Mucosa of rectum (tissue), 2 donors: ENCODE measurements around the gene DHRS3.
"Not testable (repeated sequence)": the region's sequence is repeated elsewhere in the genome, so short reads cannot be mapped to it uniquely, and the experiment has no call there.

Experiments used
- H3K27ac ChIP-seq, 2 donors: one replicate each; pipeline ENCODE4 v1.7.0; 2013; ENCODE audit warnings: inconsistent platforms in 2 of 2, low read depth in 2 of 2, low read length in 2 of 2
- H3K27me3 ChIP-seq, 2 donors: one replicate each; pipeline ENCODE4 v1.7.0; 2013; ENCODE audit warnings: low read length in 2 of 2; ENCODE audit not compliant: control insufficient read depth in 2 of 2, insufficient read depth in 2 of 2
- H3K36me3 ChIP-seq, 2 donors: one replicate each; pipeline ENCODE4 v1.7.0; 2013; ENCODE audit warnings: low read length in 2 of 2; ENCODE audit not compliant: control insufficient read depth in 2 of 2, insufficient read depth in 2 of 2
- H3K4me1 ChIP-seq, 2 donors: one replicate each; pipeline ENCODE4 v1.7.0; 2013; ENCODE audit warnings: low read length in 2 of 2, mild to moderate bottlenecking in 1 of 2; ENCODE audit not compliant: control insufficient read depth in 2 of 2, insufficient read depth in 2 of 2
- H3K4me3 ChIP-seq, 2 donors: one replicate each; pipeline ENCODE4 v1.7.0; 2013; ENCODE audit warnings: low read length in 2 of 2
- H3K9ac ChIP-seq, 2 donors: one replicate each; pipeline ENCODE4 v1.7.0; 2013; ENCODE audit warnings: low read length in 2 of 2, low read depth in 1 of 2, mild to moderate bottlenecking in 1 of 2
- H3K9me3 ChIP-seq, 2 donors: one replicate each; pipeline ENCODE4 v1.7.0; 2013; ENCODE audit warnings: low read length in 2 of 2; ENCODE audit not compliant: control insufficient read depth in 2 of 2
- donor health status: healthy.
- donor health status: Normal muscosa, but diverticular disease.

The DHRS3 gene

GRCh38 chr1:12566484-12567287 is 51.3 kb downstream of the DHRS3 start:
- no peak overlapping the region for H3K4me3 ChIP-seq
- no peaks in the 10 kb centered on the region for H3K4me1 ChIP-seq
- peaks cover 0 to 2% of the 10 kb centered on the region in 2 donors for H3K9me3 ChIP-seq
- H3K36me3 ChIP-seq: peaks cover 24 to 31% of the 10 kb centered on the region in 2 donors
- no peak overlapping the region for H3K9ac ChIP-seq
- H3K27ac ChIP-seq: no peak overlapping the region
- no peaks in the 10 kb centered on the region for H3K27me3 ChIP-seq

- Histone ChIP-seq H3K9ac (no peak overlapping the region), H3K4me3 (no peak overlapping the region), H3K36me3 (peaks cover 21 to 26% of the 10 kb centered on the region in 2 donors), H3K27me3 (no peaks in the 10 kb centered on the region), H3K27ac (no peak overlapping the region), H3K4me1 (no peaks in the 10 kb centered on the region), H3K9me3 (peaks cover 0 to 2% of the 10 kb centered on the region in 2 donors)
These were observed 52.1 kb downstream of the DHRS3 start for GRCh38 chr1:12565966-12566352.

- Histone ChIP-seq H3K36me3 (peaks cover 17 to 20% of the 10 kb centered on the region in 2 donors), H3K27me3 (no peaks in the 10 kb centered on the region), H3K9ac (no peak overlapping the region), H3K9me3 (peaks cover 0 to 2% of the 10 kb centered on the region in 2 donors), H3K27ac (no peak overlapping the region), H3K4me3 (no peak overlapping the region), H3K4me1 (no peaks in the 10 kb centered on the region)
These were observed 52.7 kb downstream of the DHRS3 start for GRCh38 chr1:12565094-12565965.

- H3K4me1 ChIP-seq, H3K27me3 ChIP-seq, H3K9ac ChIP-seq, H3K9me3 ChIP-seq, H3K4me3 ChIP-seq, H3K27ac ChIP-seq: not testable (repeated sequence)
- H3K36me3 ChIP-seq: peaks cover 12 to 17% of the 10 kb centered on the region in 2 donors
These were observed 53.8 kb downstream of the DHRS3 start for GRCh38 chr1:12564251-12564650.

- Histone ChIP-seq H3K9ac (no peak overlapping the region), H3K27me3 (no peaks in the 10 kb centered on the region), H3K36me3 (peaks cover 8 to 12% of the 10 kb centered on the region in 2 donors), H3K4me1 (no peaks in the 10 kb centered on the region), H3K27ac (no peak overlapping the region), H3K4me3 (no peak overlapping the region), H3K9me3 (peaks cover 0 to 2% of the 10 kb centered on the region in 2 donors)
These were observed 54.9 kb downstream of the DHRS3 start for GRCh38 chr1:12562955-12563576.

- Histone ChIP-seq H3K9me3 (peaks cover 0 to 2% of the 10 kb centered on the region in 2 donors), H3K9ac (no peak overlapping the region), H3K27ac (no peak overlapping the region), H3K36me3 (no peaks in the 10 kb centered on the region), H3K4me1 (peaks cover 0 to 4% of the 10 kb centered on the region in 2 donors), H3K4me3 (no peak overlapping the region), H3K27me3 (no peaks in the 10 kb centered on the region)
These were observed 56.9 kb downstream of the DHRS3 start for GRCh38 chr1:12561121-12561520.

- peaks cover 0 to 4% of the 10 kb centered on the region in 2 donors for H3K4me1 ChIP-seq
These were observed 60.8 kb downstream of the DHRS3 start for GRCh38 chr1:12556957-12557935.

GRCh38 chr1:12556368-12556930 is 61.6 kb downstream of the DHRS3 start:
- Histone ChIP-seq H3K27ac (peak overlapping the region; percentile 63 to 64), H3K4me1 (peaks cover 0 to 4% of the 10 kb centered on the region in 2 donors), H3K27me3 (no peaks in the 10 kb centered on the region), H3K4me3 (no peak overlapping the region), H3K36me3 (no peaks in the 10 kb centered on the region), H3K9me3 (no peaks in the 10 kb centered on the region), H3K9ac (no peak overlapping the region)

More at GRCh38 chr1:12556957-12557935, 60.8 kb downstream of the DHRS3 start:
- Histone ChIP-seq H3K9ac (no peak overlapping the region), H3K4me3 (no peak overlapping the region), H3K27me3 (no peaks in the 10 kb centered on the region), H3K36me3 (no peaks in the 10 kb centered on the region), H3K27ac (peak overlapping the region; percentile 60 to 63), H3K9me3 (no peaks in the 10 kb centered on the region)
